Stimulated activated effector memory CD8-positive, alpha-beta T cell treated with anti-CD3 and anti-CD28 coated beads, Interleukin-12 subunit alpha, Interleukin-12 subunit beta, amount 100 ng/mL, for 72 hours (primary cell): ENCODE data around the gene KCNQ5.
A peak's percentile ranks its signal among the peaks of the same experiment; 100 is the strongest.

Experiments used
- ATAC-seq: fragments of 150-1000 bp; cut with Tn5 transposase; 2 replicates; pipeline ENCODE4 v1.10.0; 2021
- DNase-seq, 2 donors: peaks; one replicate each; pipeline ENCODE4 v3.0.0; 2021 to 2022; ENCODE audit warnings: low spot score in 2 of 2
- H3K27ac Mint-ChIP-seq: one replicate; pipeline ENCODE4 v1.8.0; 2022; ENCODE audit warnings: mild to moderate bottlenecking, mixed read lengths
- H3K36me3 Mint-ChIP-seq: one replicate; pipeline ENCODE4 v1.8.0; 2022; ENCODE audit warnings: mild to moderate bottlenecking, mixed read lengths
- H3K4me1 Mint-ChIP-seq: one replicate; pipeline ENCODE4 v1.8.0; 2022; ENCODE audit warnings: mixed read lengths
- H3K4me3 Mint-ChIP-seq: one replicate; pipeline ENCODE4 v1.8.0; 2022; ENCODE audit warnings: mild to moderate bottlenecking, mixed read lengths
- H3K9me3 Mint-ChIP-seq: one replicate; pipeline ENCODE4 v1.8.0; 2022; ENCODE audit warnings: mixed read lengths

The KCNQ5 gene

DNA sequence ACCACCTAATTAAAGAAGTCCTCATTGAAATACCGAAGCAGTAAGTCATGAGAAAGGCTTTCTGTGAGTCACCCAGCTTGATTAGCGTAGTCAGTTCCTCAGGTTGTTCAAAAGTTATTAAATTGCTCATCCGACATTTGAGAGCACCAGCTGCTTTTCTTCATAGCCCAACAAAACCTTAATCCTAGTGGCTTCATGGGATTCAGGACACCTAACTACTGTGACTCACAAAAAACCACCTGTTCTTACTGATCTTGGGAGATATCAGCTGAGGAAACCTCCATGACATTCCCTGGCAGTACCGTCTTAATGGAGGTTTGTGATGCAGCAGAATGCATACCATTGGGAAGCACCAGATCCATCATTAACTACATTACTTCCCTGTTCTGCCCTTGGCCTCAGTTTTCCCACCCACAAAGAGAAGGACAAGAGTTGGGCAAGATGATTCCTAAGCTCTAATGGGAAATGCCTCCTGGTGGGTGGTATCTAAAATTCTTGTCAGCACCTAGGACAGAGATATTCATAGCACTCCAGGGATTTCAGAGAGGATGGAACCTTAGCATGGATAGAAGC, 499.6 kb downstream of the KCNQ5 start:
- Mint-ChIP-seq H3K4me3 (no peak overlapping the region), H3K9me3 (no peaks in the 10 kb centered on the region), H3K36me3 (no peaks in the 10 kb centered on the region), H3K27ac (no peak overlapping the region), H3K4me1 (no peaks in the 10 kb centered on the region)
- ATAC-seq (no peak), DNase-seq (no peak)

DNA sequence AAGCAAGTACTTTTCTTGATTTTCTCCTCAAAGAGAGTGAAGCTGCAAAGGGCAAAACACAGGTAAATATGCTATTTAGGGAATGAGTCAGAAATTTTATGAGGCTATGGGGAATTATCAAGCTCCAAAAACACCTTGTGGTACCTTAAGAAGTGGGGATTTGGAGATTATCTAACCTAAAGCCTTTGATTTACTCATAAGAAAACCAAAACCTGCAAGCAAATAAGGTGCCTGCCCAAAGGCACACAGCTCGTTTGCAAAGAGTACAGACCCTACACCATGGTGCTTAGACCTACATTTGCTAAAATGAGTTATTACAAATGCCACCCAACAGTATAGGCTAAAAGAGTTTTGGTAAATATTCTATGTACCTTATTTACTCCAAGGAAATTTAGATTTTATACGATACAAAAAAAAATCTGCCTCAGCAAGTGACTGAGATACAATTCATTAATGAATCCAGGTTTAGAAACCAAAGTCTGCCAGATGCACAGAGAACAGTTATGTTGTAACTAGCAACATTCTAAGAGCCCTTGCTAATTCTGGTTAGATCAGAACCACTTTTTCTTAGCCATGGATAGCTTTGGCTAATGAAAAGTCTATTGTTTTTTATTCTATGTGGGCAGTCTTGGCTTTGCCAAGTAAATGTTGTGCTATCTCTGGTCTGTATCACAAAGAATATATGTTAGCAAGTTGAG, 501.9 kb downstream of the KCNQ5 start:
- H3K27ac Mint-ChIP-seq: no peak overlapping the region
- no peaks in the 10 kb centered on the region for H3K9me3 Mint-ChIP-seq
- H3K36me3 Mint-ChIP-seq: no peaks in the 10 kb centered on the region
- ATAC-seq (no peak), DNase-seq (no peak)
- no peak overlapping the region for H3K4me3 Mint-ChIP-seq
- no peaks in the 10 kb centered on the region for H3K4me1 Mint-ChIP-seq

DNA sequence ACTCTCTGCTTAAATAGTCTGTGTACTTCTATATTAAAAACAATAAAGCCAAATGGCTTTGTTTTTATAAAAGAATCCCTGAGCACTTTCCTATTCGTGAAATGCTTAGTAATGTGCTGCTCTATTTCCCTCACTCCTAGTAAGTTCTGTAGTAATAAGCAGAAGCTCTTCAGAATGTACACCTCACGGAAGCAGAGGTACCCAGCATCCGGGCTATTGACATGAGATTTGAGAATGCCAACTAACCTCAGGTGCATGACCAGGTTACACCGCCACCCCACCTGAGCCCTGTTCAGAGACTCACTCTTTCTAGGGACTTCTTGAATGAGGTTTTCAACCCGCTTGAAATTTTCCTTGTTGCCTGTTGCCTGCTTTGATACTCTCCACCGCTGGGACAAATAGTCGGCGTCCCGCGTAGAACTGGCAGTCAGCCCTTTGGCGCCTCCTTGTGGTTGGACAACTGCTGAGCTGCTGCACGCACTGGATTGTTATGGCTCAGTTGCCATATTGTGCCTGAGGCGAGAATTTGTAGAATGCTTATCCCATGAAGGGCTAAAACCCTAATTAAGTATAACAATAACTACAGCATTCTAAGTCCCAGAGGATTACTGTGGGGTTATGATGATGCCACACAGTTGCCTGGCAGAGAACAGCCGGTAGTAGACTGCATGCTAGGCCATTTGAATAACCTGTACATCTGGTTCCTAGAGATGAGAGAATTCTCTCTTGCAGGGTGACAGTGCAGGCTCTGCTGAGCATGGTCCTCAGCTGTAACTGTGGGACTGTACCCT, 508.0 kb downstream of the KCNQ5 start:
- peak overlapping the region; percentile 24 for H3K4me3 Mint-ChIP-seq
- no peak overlapping the region for H3K27ac Mint-ChIP-seq
- peaks cover 6% of the 10 kb centered on the region for H3K4me1 Mint-ChIP-seq
- DNase-seq (peak; percentile 80 to 90), ATAC-seq (peak; percentile 91)
- H3K9me3 Mint-ChIP-seq: no peaks in the 10 kb centered on the region
- no peaks in the 10 kb centered on the region for H3K36me3 Mint-ChIP-seq

DNA sequence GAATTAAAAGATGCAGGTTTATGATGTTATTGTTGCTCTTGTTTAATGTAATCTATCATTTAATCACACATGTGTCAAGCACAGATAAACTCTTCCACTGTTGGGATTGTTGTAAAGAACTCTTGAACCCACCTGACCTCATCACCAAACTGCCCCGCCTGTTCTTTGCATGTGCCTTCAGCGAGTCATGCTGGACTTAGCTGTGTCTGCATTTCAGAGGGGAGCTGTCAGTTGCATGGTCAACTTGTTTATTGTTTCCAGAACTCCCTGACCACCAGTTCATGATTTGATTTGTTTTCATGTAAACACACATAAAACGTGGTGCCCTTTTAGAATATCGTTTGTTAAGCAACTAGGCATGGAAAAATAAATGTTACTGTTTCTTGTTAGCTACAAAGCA, 509.8 kb downstream of the KCNQ5 start:
- Mint-ChIP-seq H3K27ac (no peak overlapping the region), H3K9me3 (no peaks in the 10 kb centered on the region), H3K4me1 (peaks cover 6% of the 10 kb centered on the region), H3K36me3 (no peaks in the 10 kb centered on the region), H3K4me3 (no peak overlapping the region)
- ATAC-seq: no peak
- no peak for DNase-seq

DNA sequence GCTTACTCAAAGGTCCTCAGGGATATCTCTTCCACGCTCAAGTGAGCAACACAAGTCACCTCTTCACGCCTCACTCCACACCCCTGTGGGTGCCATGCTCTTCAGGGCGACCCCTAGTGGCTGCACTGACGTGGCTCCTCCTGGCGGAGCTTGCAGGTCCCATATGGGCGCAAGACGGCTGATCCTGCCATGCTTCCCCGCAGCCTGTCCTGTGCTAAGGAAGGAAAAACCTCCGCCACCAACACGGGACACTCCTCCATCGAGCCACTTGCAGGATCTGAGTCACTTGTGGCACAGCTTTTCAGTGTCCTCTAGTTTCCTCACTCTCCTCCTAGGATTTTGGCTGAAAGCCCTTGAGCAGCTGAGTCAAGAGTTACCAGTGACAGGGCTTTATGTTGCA, 512.7 kb downstream of the KCNQ5 start:
- no peak overlapping the region for H3K27ac Mint-ChIP-seq
- no peaks in the 10 kb centered on the region for H3K36me3 Mint-ChIP-seq
- ATAC-seq (peak; percentile 20), DNase-seq (peak in 1 of 2 donors; percentile 54)
- H3K4me3 Mint-ChIP-seq: no peak overlapping the region
- H3K4me1 Mint-ChIP-seq: peaks cover 6% of the 10 kb centered on the region
- H3K9me3 Mint-ChIP-seq: no peaks in the 10 kb centered on the region

DNA sequence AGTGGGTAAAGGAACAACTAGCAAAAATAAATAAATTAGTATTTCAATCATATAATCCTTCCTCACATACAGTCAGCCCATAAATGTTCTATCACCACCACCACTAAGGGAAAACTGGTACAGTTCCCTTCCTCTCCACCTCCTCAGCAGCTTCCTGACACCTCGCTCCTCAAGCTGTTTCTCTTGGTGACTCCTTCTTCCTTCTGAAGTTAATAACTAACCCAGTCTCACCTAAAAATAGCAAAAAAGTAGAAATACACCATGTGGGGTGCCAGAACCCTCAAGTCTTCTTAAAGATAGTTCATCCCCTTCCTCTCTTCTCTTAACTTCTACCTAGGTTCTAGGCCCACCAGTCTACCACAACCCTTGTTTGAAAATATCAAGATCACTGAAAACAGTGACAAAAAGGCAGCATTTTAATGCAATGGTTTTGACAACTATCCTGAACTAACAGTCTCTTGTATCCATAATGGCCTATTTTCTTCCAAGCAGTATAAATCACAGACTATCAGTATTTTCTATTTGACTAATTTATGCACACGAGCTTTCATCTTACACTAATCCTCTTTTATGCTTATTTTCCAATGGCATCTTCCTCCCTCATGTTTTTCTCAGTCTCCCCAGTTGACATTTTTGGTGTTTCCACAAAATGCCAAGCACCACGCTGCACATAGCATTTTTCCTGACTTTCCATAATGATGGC, 518.0 kb downstream of the KCNQ5 start:
- DNase-seq (no peak), ATAC-seq (no peak)
- Mint-ChIP-seq H3K4me3 (no peak overlapping the region), H3K36me3 (no peaks in the 10 kb centered on the region), H3K27ac (no peak overlapping the region), H3K9me3 (no peaks in the 10 kb centered on the region), H3K4me1 (no peaks in the 10 kb centered on the region)

DNA sequence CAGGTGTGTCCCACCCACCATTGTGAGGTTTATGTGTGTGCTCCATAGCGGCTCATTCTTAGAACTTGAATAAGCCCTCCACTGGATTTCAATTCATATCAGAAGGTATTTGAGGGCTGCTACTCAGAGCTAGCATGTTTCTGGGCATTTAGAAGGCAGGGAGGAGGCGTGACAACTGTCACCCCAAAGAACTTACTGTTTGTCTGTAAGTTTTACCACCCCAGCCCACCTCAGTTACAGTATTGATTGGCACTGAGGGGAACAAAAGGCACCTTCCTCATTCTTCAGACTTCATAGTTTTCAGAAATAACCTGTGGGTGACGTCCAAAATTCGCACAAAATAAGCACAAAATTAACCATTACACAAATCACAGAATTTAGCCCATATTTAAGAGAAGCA, 521.7 kb downstream of the KCNQ5 start:
- ATAC-seq (no peak), DNase-seq (no peak)
- Mint-ChIP-seq H3K9me3 (no peaks in the 10 kb centered on the region), H3K27ac (no peak overlapping the region), H3K4me1 (no peaks in the 10 kb centered on the region), H3K4me3 (no peak overlapping the region), H3K36me3 (no peaks in the 10 kb centered on the region)

DNA sequence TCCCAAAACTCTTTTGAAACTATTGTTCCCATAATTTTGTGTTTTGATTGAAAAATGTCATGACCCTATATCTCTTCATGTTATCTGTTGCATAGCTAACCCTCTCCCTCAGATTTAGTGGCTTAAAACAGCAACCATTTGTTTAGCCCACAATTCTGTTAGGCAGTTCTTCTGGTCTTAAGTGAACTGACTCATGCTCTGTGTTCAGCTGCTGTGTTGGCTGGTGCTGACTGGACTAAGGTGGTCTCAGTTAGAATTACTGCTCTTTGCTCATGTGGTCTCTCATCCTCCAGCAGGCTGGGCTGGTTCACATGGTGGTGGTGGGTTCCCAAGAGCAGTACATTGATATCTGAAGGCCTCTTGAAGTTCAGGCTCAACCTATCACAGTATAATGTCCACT, 522.7 kb downstream of the KCNQ5 start:
- Mint-ChIP-seq H3K4me1 (no peaks in the 10 kb centered on the region), H3K4me3 (no peak overlapping the region), H3K27ac (no peak overlapping the region), H3K9me3 (no peaks in the 10 kb centered on the region), H3K36me3 (no peaks in the 10 kb centered on the region)
- DNase-seq (no peak), ATAC-seq (no peak)

DNA sequence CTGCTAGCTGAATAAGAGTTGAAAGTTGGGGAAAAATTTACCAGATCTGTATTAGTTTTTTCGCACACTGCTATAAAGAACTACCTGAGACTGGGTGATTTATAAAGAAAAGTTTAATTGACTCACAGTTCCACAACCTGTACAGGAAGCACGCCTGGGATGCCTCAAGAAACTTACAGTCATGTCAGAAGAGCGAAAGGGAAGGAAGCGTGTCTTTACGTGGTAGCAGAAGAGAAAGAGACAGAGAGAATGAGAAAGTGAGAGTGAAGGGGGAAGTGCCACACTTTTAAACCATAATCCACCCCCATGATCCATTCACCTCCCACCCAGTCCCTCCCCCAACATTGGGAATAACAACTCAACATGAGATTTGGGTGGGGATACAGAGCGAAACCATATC, 523.8 kb downstream of the KCNQ5 start:
- Mint-ChIP-seq H3K4me3 (no peak overlapping the region), H3K36me3 (no peaks in the 10 kb centered on the region), H3K27ac (no peak overlapping the region), H3K4me1 (no peaks in the 10 kb centered on the region), H3K9me3 (no peaks in the 10 kb centered on the region)
- no peak for DNase-seq
- ATAC-seq: peak; percentile 55

DNA sequence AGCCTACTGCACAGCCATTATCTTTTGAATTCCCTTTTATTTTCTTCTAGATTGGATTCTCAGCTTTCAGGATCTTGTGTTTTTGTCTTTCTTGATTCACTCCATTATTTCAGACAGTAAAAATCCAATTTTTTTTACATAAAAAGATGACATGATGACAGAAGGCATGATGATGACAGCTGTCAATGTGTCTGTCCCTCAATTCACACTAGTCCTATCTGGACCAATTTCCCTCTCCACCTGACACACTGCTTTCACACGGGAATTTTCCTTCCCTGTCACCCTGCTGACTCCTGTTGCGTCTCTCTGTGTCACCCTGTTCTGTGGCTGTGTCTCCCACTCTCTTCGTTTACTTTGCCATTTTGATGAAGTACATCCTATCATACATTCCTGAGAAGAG, 529.9 kb downstream of the KCNQ5 start:
- Mint-ChIP-seq H3K27ac (no peak overlapping the region), H3K4me3 (no peak overlapping the region), H3K4me1 (no peaks in the 10 kb centered on the region), H3K36me3 (no peaks in the 10 kb centered on the region), H3K9me3 (no peaks in the 10 kb centered on the region)
- ATAC-seq (no peak), DNase-seq (no peak)

DNA sequence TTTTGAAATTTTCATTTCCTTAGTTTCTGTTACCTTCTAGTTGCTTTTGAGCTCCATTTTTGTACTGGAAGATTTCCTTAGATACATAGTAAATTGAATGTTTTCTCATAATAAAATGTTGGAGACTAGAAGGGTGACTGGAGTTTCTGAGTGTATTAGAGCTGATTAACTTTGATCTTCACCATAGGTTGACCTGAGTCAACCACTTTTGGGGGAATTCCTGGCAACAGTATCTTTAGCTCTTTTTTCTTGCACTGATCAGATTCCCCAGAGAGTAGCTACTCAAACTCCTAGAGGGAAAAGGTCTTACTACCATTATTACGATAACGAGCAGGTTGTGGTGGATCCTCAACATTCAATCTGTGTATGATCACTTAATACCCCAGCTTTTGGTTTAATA, 530.7 kb downstream of the KCNQ5 start:
- no peaks in the 10 kb centered on the region for H3K36me3 Mint-ChIP-seq
- no peak overlapping the region for H3K4me3 Mint-ChIP-seq

DNA sequence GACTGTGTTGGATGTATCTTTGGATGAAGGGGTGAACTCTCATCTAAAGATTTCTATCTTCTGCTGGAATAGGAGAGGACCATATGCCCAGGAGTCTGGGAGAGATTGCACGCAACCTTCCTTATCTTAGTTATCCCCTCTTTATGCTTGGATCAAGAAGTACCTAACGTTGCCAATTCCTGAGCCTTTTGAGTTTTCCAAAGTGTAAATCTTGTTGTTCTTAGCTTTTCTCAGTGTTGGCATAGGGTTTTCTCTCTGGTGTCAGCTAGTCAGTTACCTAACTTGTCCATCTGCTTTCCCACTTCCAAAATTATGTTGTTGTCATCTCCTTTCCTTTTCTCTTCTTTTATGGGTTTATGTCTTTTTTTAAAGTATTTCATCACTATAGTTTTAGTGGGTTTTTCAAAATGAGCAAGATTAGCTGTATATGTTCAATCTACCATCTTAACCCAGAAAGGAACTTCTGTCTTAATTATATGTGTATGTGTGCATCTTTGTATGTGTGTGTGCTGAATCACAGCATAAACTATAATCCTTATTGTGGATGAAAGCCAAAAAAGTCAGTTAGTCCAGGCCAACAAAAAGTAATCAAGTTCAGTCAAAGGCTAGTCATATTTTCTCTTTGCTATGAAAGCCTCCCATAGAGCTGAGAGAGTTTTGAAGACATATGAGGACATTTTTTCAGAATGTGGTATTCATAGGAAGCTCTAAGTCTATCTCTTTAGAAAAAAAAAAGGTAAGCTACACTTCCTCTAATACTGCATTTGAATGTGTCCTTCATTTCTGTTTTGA, 531.3 kb downstream of the KCNQ5 start:
- Mint-ChIP-seq H3K27ac (no peak overlapping the region), H3K4me1 (no peaks in the 10 kb centered on the region), H3K9me3 (no peaks in the 10 kb centered on the region)

More for the DNA sequence above, 530.7 kb downstream of the KCNQ5 start:
- no peaks in the 10 kb centered on the region for H3K9me3 Mint-ChIP-seq
- ATAC-seq: no peak
- DNase-seq: no peak
- no peak overlapping the region for H3K27ac Mint-ChIP-seq
- H3K4me1 Mint-ChIP-seq: no peaks in the 10 kb centered on the region

DNA sequence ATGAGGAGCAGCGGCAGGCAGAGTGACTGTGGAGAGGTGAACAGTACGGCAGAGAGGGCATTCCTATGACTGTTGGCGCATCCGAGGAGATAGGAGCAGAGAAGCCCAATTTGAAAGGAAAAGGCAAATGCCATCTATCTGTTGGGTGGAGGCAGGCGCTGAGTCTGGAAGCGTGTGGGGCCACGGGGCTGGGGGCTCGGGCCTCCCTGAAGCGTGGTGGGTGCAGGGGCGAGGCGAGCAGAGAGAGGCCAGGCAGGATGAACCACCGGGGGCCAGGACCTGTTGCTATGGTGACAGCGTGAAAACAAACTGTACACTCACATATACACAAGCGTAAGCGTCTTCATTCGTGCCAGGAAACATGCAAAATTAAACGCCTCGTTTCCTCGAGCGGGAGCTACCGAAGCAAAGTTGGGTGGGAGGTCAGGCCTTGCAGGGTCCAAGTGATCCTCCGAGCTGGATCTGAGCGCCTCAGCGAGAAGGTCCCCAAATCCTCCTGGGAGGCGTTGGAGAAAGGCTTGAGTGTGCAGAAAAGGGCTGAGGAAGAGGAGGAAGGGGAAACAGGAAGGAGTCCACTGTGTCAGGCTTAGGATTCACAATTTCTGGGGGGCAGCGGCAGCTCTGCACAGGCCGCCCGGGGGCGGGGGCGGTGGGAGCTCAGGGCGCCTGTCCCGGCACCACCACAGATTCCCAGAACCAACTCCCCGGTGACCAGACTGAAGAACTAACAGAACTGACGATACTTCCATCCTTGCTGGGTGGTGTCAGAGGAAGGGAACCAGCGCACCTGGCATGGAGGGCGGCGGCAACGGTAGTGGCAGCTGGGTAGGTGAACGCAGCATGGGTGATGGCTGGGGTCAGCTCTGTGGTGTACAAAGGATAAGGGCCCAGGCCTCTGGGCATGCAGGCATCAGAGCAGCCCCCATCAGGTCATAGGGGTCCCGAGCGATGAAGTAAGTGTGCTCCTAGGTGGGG, 535.2 kb downstream of the KCNQ5 start:
- H3K4me3 Mint-ChIP-seq: no peak overlapping the region
- no peaks in the 10 kb centered on the region for H3K4me1 Mint-ChIP-seq
- H3K36me3 Mint-ChIP-seq: no peaks in the 10 kb centered on the region
- DNase-seq (no peak), ATAC-seq (no peak)
- H3K9me3 Mint-ChIP-seq: no peaks in the 10 kb centered on the region
- H3K27ac Mint-ChIP-seq: no peak overlapping the region

More for the DNA sequence above, 531.3 kb downstream of the KCNQ5 start:
- DNase-seq (no peak), ATAC-seq (no peak)
- Mint-ChIP-seq H3K36me3 (no peaks in the 10 kb centered on the region), H3K4me3 (no peak overlapping the region)

DNA sequence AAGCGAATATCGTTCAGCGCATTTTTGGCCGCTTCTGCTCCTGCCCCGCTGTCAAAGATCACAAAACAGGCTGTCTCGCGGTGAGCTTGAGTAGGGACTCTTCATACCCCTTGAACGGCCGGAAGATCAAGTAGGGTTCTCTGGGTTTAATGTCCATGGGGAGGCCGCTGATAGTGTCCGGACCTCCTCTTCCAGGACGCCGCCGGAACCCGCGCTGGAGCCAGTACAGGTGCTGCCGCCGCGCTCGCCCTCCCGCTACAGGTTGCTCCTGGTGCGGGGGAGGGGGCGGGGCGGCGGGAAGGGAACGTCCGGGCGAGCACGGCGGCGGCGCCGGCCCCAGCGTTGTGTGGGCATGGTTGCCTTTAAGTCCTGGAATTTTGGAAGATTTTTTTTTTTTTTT, 536.0 kb downstream of the KCNQ5 start:
- ATAC-seq (no peak), DNase-seq (no peak)
- H3K4me1 Mint-ChIP-seq: no peaks in the 10 kb centered on the region
- no peaks in the 10 kb centered on the region for H3K9me3 Mint-ChIP-seq
- no peak overlapping the region for H3K27ac Mint-ChIP-seq
- H3K4me3 Mint-ChIP-seq: no peak overlapping the region
- H3K36me3 Mint-ChIP-seq: no peaks in the 10 kb centered on the region
